Bone marrow (tissue), 2 donors: Measurements from ENCODE around the gene HELQ.
A peak's percentile ranks its signal among the peaks of the same experiment; 100 is the strongest.
"Not testable (repeated sequence)": the region's sequence is repeated elsewhere in the genome, so short reads cannot be mapped to it uniquely, and the experiment has no call there.

ENCODE experiments used
- DNase-seq, 2 donors: peaks; one replicate each; lab custom pipeline; 2025; lab: John Stamatoyannopoulos, UW

The HELQ gene

GRCh38 chr4:83455281-83456183, at the start of gene HELQ, which contains the start of gene MRPS18C:
Gene HELQ (minus strand): TSS chr4:83455823. CDS start chr4:83455693, 130 bp downstream.
Gene MRPS18C (plus strand): TSS chr4:83456058. CDS start chr4:83456078, 20 bp downstream.
- DNase-seq: peak; percentile 97 to 99

DNA sequence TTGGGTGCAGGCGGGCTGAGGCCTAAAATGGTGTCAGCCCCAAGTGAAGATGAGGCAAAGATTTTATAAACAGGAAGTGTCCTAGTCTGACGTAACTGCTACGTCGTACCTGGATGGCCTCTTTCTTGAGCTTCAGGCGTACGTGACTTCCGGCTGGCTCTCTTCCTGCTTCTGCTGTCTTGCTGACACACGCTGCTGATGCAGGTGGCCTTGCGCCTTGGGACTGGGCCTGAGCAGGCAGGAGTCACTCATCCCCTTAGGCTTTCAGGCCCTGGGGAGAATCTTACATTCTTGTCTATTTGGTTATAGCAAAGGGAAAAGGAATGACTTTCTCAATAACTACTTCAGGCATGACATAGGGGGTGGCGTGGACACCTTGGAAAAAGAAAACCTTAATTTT, 49.4 kb upstream of the HELQ start:
- no peak for DNase-seq

DNA sequence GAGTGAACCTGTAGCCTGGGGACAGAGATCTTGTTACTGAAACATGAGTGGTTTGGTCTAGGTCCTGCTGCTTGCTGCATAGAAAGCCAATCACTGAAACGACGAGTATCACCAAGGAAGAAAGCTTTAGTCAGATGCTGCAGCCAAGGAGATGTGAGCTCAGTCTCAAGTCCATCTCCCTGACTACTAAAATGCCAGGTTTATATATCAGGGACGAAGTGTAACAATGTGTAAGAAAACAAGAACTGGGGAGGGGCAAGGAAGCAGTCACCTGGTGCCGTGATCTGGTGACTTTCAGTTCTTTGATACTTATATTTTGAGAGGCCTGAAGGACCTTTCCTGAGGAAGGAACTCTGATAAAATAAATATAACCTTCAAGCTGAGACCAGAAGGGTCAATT, 48.9 kb upstream of the HELQ start:
- no peak for DNase-seq

DNA sequence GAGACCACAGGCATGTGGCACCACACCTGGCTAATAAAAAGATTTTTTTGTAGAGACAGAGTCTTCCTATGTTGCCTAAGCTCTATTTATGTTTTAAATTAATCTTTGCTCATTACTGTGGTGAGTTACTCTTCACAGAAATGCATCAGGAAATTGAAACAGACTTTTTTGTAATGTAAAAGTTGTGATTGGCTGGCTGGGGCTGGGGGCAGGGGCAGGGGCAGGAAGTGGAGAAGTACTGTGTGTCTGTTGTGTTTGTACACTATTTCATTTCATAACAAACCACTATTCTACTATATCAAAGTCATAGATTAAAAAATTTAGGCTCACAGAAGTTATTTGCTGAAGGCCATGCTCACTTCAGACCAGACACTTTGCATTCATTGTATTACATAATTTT, 48.4 kb upstream of the HELQ start:
- DNase-seq: no peak

DNA sequence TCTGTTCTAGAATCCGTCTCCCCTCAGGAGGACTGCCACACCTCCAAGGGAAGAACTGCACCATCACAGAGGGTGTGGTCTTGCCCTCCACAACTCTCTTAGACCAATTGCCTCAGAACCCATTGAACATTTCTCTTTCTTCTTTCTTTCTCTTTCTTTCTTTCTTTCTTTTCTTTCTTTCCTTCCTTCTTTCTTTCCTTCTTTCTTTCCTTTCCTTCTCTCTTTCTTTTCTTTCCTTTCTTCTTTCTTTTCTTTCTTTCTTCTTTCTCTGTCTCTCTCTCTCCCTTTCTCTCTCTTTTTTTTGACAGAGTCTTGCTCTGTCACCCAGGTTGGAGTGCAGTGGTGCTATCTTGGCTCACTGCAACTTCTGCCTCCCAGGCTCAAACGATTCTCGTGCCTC, 46.0 kb upstream of the HELQ start:
- DNase-seq: not testable (repeated sequence)

GRCh38 chr4:83498187-83498586, 42.6 kb upstream of the HELQ start:
- no peak for DNase-seq

DNA sequence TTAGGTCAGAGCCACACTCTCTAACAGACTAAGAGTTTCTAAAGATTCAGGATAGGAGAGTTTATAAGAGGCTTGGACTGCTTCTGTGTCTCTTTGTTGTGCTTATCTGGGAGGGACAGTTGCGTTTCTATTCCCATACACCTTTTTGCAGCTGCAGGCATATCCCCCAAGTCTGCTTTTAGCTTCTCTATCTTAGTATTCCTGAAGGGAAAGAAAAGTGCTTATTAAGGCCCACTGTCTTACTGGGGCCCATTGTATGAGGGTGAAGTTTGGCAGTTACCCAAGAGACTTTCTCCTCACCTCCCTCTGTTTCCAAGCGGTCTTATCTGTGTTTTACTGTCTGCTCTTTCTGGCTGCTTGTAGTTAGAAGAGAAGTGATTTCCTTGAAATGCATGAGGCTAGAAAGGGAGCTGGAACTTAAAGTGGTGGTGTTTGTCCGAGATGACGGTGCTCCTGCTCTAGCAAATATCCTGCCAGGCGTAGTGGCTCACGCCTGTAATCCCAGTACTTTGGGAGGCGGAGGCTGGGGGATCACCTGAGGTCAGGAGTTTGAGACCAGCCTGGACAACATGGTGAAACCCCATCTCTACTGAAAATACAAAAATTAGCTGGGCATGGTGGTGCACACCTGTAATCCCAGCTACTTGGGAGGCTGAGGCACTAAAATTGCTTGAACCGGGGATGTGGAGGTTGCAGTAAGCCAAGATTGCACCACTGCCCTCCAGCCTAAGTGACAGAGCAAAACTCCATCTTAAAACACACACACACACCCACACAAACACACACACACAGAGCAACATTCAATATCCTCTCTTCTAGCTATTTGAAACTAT, 40.7 kb upstream of the HELQ start:
- DNase-seq: not testable (repeated sequence)

DNA sequence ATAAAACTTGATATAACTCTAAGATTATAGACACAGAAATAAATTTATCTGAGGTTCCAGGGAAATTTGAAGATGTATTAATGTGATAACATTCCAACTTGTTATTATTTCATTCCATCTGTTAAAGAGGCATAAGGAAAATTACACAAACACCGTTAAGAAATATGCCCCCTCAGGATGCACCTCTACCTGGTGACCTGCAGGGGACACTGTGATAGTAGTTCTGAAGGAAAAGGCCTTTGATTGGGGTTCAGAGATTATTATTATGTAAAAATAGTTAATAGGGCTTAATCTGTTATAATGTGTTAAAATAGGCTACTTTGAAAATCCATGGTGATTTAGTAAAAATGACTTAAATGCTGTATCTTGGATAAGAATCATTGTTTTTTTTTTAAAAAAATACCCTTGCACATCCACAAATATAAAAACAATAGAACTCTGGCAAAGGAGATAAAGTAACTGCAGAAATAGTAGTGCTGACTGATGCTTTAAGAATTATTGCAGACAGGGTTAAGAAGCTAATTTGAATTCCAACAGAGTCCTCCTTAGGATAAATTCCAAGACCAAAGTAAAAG, 35.3 kb upstream of the HELQ start:
- DNase-seq: peak in 1 of 2 donors; percentile 11

DNA sequence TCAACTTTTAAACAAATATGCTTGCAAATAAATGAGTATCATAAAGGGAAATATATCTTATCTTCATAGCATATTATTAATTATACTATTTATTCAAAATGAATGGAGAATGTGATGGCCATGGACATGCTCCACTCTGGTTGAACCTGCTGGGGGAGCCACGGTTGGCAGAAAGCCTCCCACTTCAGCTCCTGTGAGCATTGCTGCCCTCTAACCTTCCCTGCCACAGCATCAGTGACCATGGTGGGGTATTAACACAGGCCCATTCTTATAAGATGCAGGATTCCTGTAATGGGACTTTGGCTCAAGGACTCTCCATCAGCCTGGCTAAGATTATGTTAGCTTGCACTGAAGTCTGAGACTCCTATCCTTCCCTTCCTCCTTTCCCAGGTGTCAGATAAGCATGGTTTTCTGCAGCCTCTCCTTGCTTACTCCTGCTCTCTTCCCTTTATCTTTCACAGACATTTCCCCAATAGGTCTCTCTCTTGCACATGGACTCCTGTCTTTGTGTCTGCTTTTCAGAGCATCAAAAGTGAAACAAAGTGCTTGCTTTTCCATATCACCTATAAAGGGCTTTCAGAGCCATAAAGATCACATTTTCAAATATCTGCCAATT, 34.2 kb upstream of the HELQ start:
- DNase-seq: no peak

GRCh38 chr4:83486457-83487129, 31.0 kb upstream of the HELQ start:
- no peak for DNase-seq

GRCh38 chr4:83484500-83485461, 29.2 kb upstream of the HELQ start, which contains the start of gene ABRAXAS1:
Gene ABRAXAS1 (minus strand): TSS chr4:83485100. CDS start chr4:83485072, 28 bp downstream.
- DNase-seq: peak; percentile 78 to 85

- no peak for DNase-seq
Measured at GRCh38 chr4:83473966-83474365, 18.3 kb upstream of the HELQ start.

- no peak for DNase-seq
Measured at GRCh38 chr4:83473423-83473822, 17.8 kb upstream of the HELQ start.

DNA sequence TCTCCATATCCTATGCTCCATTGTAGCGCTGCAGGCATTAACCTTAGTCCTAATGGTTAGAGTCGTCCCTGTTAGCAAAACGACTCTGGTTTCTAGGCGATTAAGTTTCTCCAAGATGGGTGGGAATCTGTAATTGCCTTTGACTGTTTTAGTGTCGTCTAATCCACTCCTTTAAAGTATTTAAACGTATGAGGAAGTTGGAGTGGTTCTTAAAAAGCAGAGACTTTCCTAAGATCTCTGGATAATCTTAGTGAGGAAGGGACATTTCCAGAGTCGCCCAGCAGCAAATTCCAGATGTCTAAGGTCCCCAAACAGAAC, 520 bp upstream of the HELQ start:
- DNase-seq: peak in 1 of 2 donors; percentile 48

- no peak for DNase-seq
Measured at GRCh38 chr4:83454686-83455085, 937 bp downstream of the HELQ start.

DNA sequence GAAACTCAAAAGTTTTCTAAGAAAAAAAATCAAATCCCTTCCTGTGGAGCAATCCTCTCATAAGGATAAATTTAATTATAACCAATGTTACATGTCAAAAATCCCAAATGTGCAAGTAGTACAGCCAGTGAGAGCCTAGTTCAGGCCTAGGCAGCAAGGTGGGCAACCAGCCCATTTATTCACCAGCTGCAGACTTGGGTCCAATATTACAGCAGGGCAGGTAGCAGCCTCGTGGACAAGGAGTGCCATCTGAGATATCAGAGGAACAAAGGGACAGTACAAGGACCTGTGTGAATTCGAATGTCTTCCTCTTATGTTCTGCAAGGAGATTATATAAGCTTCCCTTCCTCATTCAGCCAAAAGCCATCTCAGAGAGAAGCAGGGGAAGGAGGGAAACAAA, 6.6 kb downstream of the HELQ start:
- no peak for DNase-seq

- DNase-seq: no peak
Measured at GRCh38 chr4:83440899-83441298, 14.7 kb downstream of the HELQ start.

DNA sequence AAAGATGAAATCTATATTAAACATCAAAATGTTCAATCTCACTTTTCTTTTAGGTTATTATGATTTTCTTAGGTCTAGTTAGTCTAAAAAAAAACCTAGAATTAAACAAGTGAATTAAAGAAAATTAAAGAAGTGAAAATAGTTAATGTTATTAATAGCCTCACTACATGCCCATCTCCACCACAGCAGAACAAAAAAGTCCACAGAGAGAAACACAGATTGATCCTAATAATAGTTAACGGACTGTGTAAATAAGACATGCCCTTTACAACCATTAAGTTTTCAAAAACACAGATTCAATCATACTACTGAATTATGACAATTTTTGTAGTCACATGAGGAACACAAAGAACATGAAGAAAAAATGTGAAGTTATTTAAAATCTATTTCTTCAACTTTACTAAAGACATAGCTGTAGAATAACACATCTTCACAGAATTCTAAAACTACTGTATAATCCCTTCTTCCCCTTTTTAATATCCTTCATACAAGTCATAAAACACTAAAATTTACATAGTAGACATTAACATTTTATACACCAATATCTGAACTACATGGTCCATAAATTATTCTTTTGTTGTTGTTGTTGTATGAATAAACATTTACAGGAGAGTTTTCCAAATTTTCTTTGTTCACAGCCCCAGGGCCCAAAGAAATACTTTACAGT, 15.3 kb downstream of the HELQ start:
- no peak for DNase-seq

GRCh38 chr4:83438719-83439118, 16.9 kb downstream of the HELQ start:
- no peak for DNase-seq

GRCh38 chr4:83436680-83437079, 18.9 kb downstream of the HELQ start:
- DNase-seq: no peak
